ENCODE results near the gene ARHGAP26. TPM values are rescaled to one million over a fixed set of nuclear protein-coding genes. Genes with fewer than 3 reads are reported as not detected.

ARHGAP26 gene
- total RNA-seq, 4 donors from 2014 or later, result 28.2 to 52.3 (median 37.9) TPM

GRCh38 chr5:142915038-142915437 is 144.9 kb downstream of the ARHGAP26 start:
- intact Hi-C loops (cut with DNase I), result no loop called here
- Histone ChIP-seq H3K36me3 (peaks cover 0 to 9% of the 10 kb centered on the region in 2 donors), H3K27ac (no peak overlapping the region), H3K4me1 (peaks cover 4 to 10% of the 10 kb centered on the region in 2 donors), H3K27me3 (no peaks in the 10 kb centered on the region), H3K4me3 (replicated peaks in 1 of 3) (no peak overlapping the region), H3K9me3 (no peaks in the 10 kb centered on the region)
- 96 to 97% methylated on average over 8 of the region's 8 CpGs for WGBS, 2 donors
- TF ChIP-seq CTCF (IDR thresholded peaks at IDR 0.05) (no peak), POLR2A (IDR thresholded peaks at IDR 0.05) (no peak)
- no peak for DNase-seq

GRCh38 chr5:142915813-142916424 is 145.7 kb downstream of the ARHGAP26 start:
- peak; percentile 53 to 62 for DNase-seq
- Histone ChIP-seq H3K4me1 (peaks cover 4 to 10% of the 10 kb centered on the region in 2 donors), H3K27me3 (no peaks in the 10 kb centered on the region), H3K36me3 (peaks cover 0 to 4% of the 10 kb centered on the region in 2 donors), H3K4me3 (replicated peaks in 1 of 3) (no peak overlapping the region), H3K9me3 (no peaks in the 10 kb centered on the region), H3K27ac (no peak overlapping the region)
- 64% methylated on average over 8 of the region's 8 CpGs for WGBS, 2 donors
- peak in 4 of 6 experiments; percentile 19 to 62 (median 54) for TF ChIP-seq CTCF (IDR thresholded peaks at IDR 0.05)
- TF ChIP-seq POLR2A (IDR thresholded peaks at IDR 0.05), result no peak
- intact Hi-C loops (cut with DNase I), result no loop called here

GRCh38 chr5:142918959-142919635 is 148.9 kb downstream of the ARHGAP26 start:
- intact Hi-C loops (cut with DNase I), result no loop called here
- no peaks in the 10 kb centered on the region for H3K36me3 ChIP-seq
- no peaks in the 10 kb centered on the region for H3K9me3 ChIP-seq
- TF ChIP-seq CTCF (IDR thresholded peaks at IDR 0.05) (no peak), POLR2A (IDR thresholded peaks at IDR 0.05) (no peak)
- H3K27ac ChIP-seq, result no peak overlapping the region
- no peaks in the 10 kb centered on the region for H3K27me3 ChIP-seq
- no peak for DNase-seq
- 90 to 93% methylated on average over 7 of the region's 7 CpGs for WGBS, 2 donors
- no peak overlapping the region for H3K4me3 ChIP-seq (replicated peaks in 1 of 3)
- H3K4me1 ChIP-seq, result peaks cover 7 to 14% of the 10 kb centered on the region in 2 donors

GRCh38 chr5:142920849-142921612 is 150.9 kb downstream of the ARHGAP26 start:
- no peak overlapping the region for H3K27ac ChIP-seq
- no peak for DNase-seq
- peaks cover 7 to 15% of the 10 kb centered on the region in 2 donors for H3K4me1 ChIP-seq
- no peak for TF ChIP-seq POLR2A (IDR thresholded peaks at IDR 0.05)
- no peak for TF ChIP-seq CTCF (IDR thresholded peaks at IDR 0.05)
- no peaks in the 10 kb centered on the region for H3K27me3 ChIP-seq
- H3K36me3 ChIP-seq, result no peaks in the 10 kb centered on the region
- 91 to 95% methylated on average over 3 of the region's 3 CpGs for WGBS, 2 donors
- H3K4me3 ChIP-seq (replicated peaks in 1 of 3), result no peak overlapping the region
- H3K9me3 ChIP-seq, result no peaks in the 10 kb centered on the region
- intact Hi-C loops (cut with DNase I), result loop anchor here (10.0 kb wide), 1 partner anchor 484 kb away; the partner anchor contains the start of gene NR3C1
